GM15510 (cell line): ENCODE data around the gene NR1D1.

Experiments
- POLR2A ChIP-seq: IDR thresholded peaks from 3 replicates; pipeline ENCODE4 v1.6.1; 2011; ENCODE audit warnings: borderline replicate concordance; ENCODE audit not compliant: insufficient read length; ENCODE audit errors: extremely low read depth

Gene NR1D1

GRCh38 chr17:40068584-40068916 lies 31.8 kb downstream of the NR1D1 start:
- no peak for TF ChIP-seq POLR2A

DNA sequence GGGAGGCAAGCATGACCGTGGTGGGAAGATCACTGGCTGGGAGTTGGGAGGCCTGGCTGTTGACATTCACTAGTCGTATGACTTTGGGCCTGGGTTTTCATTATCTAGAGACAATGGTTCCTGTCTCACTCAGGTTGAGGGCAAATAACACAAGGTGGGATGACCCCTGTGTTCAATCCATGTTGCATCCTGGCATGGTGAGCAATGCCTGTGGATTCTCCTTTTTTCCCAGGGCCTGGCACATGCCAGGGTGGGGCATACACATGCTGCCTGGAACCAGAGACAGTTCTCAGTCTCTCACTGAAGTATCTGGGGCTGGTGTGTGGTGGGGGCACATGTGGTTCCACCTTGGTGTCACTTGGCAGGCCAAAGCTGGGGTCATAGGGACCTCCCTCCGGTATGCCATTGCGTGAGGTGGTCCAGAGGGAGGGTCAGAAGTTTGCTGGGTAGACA lies 32.2 kb downstream of the NR1D1 start:
- no peak for TF ChIP-seq POLR2A

DNA sequence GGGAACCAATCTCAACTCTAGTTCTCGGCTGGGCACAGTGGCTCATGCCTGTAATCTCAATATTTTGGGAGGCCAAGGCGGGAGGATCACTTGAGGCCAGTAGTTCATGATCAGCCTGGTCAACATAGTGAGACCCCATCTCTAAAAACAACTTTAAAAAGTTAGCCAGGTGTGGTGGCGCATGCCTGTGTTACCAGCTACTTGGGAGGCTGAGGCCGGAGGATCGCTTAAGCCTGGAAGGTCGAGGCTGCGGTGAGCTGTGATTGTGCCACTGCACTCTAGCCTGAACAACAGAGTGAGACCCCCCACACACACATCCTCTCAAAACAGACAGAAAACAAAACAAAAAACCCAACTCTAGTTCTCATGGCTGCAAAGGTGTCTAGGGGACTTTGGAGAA lies 32.7 kb downstream of the NR1D1 start:
- no peak for TF ChIP-seq POLR2A

DNA sequence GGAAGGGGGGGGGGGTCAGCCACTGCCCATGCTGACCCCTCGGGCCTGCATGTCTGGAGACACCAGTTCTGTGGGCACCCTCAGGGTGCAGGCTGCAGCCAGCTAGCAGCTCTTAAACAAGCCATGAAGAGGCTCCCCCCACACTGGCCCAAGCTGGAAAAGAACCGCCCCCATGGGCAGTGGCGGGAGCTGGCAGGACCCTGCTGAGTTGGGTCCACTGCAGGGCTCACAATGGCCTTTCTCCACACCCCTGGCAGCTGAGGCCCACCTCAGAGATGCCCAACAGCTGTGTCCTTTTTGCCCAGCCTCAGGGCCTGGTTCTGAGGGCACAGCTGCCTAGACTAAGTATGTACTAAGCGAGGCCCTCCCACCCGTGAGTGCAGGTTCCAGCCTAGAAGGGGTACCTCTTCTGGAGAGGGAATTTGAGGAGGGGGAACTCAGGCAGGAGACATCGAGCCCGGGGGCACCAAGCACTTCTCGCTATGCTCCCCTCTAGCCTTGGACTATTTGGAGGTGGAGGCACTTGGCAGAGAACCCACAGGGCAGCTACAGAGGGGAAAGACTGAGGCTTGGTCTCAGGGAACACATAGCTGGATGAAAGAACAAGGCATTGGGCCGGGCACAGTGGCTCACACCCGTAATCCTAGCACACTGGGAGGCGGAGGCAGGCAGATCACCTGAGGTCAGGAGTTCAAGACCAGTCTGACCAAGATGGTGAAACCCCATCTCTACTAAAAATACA lies 34.4 kb downstream of the NR1D1 start:
- no peak for TF ChIP-seq POLR2A

- TF ChIP-seq POLR2A = no peak
These were observed 35.2 kb downstream of the NR1D1 start for GRCh38 chr17:40064971-40065768.

DNA sequence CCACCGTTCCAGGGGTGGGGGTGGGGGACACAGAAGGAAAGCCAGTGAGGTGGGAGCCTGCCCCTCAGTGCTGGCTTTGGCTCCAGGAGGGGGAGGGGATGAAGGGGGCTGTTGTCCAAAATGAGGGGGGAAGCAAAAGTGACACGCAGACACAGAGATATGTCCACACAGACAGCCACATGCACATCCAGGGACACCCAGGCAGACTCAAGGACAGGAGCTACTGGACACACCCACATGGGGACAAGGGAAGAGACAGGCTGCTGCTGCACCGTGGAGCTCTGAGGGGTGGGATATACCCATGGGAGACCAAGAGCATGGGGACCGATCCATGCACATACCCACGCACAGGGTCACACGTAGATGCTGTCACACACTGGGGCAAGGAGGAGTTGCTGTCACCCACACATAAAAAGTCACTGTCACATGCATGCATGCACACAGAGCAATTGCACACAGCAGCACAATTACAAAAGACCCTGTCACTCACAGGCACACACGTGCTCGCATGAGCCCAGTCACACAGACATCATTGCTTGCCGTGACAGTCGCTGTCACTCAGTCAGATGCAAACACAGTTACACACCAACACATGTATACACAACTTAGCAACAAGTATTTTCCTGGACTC lies 36.4 kb downstream of the NR1D1 start:
- TF ChIP-seq POLR2A = no peak

DNA sequence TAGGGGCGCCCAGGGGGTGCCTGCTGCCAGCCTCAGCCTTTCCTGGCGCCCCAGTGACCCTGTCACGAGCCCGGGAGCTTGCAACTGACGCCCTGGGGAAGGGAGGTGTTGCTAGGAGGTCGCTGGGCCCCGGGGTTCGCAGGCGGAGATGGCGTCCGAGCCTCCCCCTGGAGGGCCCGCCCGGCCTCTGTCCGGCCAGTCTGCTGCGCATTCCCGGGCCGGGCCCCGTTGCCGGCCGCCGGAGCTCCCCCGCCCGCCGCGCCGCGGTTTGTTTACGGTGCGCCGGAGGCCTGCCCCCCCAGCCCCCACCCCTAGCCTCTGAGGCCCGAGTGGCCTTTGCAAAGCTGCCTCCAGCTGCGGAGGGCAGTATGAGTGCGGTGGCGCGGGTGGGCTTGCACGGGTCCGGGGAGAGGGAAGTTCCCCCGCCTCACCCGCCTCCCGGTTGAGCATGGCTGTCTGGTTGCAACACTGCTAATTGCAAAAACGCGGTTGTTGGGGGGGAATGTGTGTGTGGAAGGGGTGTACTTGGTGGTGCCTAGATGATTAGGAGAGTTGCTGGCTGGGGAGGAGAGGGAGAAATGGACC lies 37.1 kb downstream of the NR1D1 start:
- TF ChIP-seq POLR2A = peak; percentile 26

- no peak for TF ChIP-seq POLR2A
These were observed 37.8 kb downstream of the NR1D1 start, which contains the start of gene THRA for GRCh38 chr17:40062329-40063186. Gene THRA, plus strand, starts transcription at chr17:40062965. Its CDS starts 11,524 bp downstream, at chr17:40074489.

GRCh38 chr17:40061609-40062038 lies 38.8 kb downstream of the NR1D1 start:
- TF ChIP-seq POLR2A = no peak

- TF ChIP-seq POLR2A = no peak
These were observed 39.3 kb downstream of the NR1D1 start for GRCh38 chr17:40060887-40061608.

GRCh38 chr17:40059729-40060475 lies 40.5 kb downstream of the NR1D1 start:
- no peak for TF ChIP-seq POLR2A

DNA sequence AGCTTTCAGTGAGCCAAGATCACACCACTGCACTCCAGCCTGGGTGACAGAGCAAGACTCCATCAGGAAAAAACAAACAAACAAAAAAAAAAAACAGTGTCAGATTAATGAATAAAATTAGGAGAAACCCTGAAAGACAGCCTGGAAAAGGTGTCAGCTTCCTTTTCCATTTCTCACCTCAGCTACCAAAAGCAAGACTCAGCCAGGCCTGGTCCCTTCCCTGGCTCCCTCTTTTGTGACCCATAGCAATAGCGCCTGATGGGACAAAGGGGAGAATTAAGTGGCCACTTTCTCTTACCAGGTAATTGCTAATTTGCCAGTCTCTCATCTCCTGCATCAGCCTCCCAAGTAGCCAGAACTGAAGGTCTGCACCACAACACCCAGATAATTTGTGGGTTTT lies 41.5 kb downstream of the NR1D1 start:
- TF ChIP-seq POLR2A = no peak

DNA sequence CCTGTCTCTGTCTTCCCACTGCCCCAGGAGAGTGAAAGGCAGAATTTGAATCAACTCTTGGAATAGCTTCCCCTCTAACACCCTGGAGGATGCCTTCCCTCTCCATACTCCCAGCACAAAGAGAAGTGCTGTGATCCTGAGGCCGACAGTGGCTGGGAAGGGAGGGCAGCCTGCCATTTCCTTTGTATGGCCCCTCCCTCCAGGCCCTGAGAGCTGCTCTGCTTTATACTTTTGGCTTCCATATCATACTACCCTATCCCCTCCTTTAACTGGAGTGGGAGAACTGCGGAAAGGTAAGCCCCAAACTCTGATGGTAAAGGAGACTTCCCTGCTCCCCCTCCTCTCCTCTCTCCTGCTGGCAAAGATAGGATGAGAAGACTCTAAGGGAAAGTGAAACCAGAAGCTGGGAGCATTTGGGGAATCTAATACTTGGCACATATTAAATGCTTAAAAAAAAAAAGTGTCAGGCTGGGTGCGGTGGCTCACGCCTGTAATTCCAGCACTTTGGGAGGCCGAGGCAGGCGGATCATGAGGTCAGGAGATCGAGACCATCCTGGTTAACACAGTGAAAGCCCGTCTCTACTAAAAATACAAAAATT lies 42.1 kb downstream of the NR1D1 start:
- TF ChIP-seq POLR2A = no peak

GRCh38 chr17:40056379-40057015 lies 43.9 kb downstream of the NR1D1 start:
- TF ChIP-seq POLR2A = no peak
